ENCODE data around the gene PHF21A.

Gene PHF21A

DNA sequence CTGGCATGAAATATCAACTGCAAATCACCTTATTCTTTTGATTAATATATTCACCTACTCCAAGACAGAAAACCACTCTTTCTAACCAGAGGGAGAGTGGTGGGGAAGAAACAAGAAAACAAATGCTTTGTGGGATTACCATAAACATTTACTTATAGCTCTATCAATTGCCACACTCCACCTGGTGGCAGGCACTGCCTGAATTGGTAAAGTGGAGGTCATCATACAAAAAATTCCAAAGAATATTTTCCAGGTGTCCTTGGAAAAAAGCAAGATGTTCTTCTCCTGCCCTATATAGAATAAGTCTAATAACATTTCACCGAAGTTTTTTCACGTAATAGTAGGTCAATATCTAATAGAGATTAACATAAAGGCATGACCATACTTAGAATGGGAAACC is 45.3 kb downstream of the PHF21A start:
- no peak overlapping the region for H2AFZ ChIP-seq (ENCODE audit: low read depth, low read length, severe bottlenecking)
- no peaks in the 10 kb centered on the region for H3K79me2 ChIP-seq (ENCODE audit: insufficient read depth, low read length)
- no peaks in the 10 kb centered on the region for H3K9me3 ChIP-seq (ENCODE audit: insufficient read depth, low read length)
- TF ChIP-seq, protein P1, sequence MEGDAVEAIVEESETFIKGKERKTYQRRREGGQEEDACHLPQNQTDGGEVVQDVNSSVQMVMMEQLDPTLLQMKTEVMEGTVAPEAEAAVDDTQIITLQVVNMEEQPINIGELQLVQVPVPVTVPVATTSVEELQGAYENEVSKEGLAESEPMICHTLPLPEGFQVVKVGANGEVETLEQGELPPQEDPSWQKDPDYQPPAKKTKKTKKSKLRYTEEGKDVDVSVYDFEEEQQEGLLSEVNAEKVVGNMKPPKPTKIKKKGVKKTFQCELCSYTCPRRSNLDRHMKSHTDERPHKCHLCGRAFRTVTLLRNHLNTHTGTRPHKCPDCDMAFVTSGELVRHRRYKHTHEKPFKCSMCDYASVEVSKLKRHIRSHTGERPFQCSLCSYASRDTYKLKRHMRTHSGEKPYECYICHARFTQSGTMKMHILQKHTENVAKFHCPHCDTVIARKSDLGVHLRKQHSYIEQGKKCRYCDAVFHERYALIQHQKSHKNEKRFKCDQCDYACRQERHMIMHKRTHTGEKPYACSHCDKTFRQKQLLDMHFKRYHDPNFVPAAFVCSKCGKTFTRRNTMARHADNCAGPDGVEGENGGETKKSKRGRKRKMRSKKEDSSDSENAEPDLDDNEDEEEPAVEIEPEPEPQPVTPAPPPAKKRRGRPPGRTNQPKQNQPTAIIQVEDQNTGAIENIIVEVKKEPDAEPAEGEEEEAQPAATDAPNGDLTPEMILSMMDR (IDR thresholded peaks at IDR 0.05; ENCODE audit: insufficient read depth, low read length, poor library complexity, severe bottlenecking) = no peak
- no peak overlapping the region for H3K9ac ChIP-seq (ENCODE audit: low read length)
- H3K9me2 ChIP-seq (replicated peaks; ENCODE audit: insufficient read depth, low read length) = no peaks in the 10 kb centered on the region
- H3K27ac ChIP-seq (ENCODE audit: low read depth, low read length) = no peak overlapping the region
- peaks cover 6% of the 10 kb centered on the region; the same call in 1 of the 2 replicates for H3K36me3 ChIP-seq (ENCODE audit: low read length)
- no peaks in the 10 kb centered on the region for H3K27me3 ChIP-seq (ENCODE audit: low read length)
- H4K20me1 ChIP-seq (ENCODE audit: low read depth, low read length) = no peaks in the 10 kb centered on the region
- H3K4me3 ChIP-seq (ENCODE audit: insufficient read depth, low read length, poor library complexity, severe bottlenecking) = no peak overlapping the region
- H3F3A ChIP-seq (ENCODE audit: insufficient read depth) = no peaks in the 10 kb centered on the region
- no peak overlapping the region for H3K4me2 ChIP-seq (ENCODE audit: low read depth, low read length, poor library complexity, severe bottlenecking)

DNA sequence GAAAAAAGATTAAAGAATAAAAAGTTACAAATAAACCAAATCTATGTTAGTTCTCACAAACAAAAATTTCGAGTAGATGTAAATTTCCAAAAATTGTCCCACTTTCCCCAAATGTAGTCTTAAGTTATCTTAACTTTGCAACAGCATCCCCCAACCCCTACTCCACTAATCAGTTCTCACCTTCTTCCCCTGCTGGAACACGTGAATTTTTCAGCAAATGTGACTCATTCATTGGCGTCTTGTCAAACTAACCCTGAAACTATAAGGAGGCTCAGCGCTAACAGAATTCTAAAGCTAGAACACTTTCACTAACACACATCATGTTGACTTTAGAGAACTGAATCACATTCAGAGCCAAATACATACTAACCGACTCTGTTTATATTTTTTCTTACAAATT is 46.1 kb downstream of the PHF21A start:
- Histone ChIP-seq H3K36me3 (ENCODE audit: low read length) (peaks cover 6% of the 10 kb centered on the region; the same call in 1 of the 2 replicates), H3K9me2 (replicated peaks; ENCODE audit: insufficient read depth, low read length) (no peaks in the 10 kb centered on the region), H3K4me3 (ENCODE audit: insufficient read depth, low read length, poor library complexity, severe bottlenecking) (no peak overlapping the region), H4K20me1 (ENCODE audit: low read depth, low read length) (no peaks in the 10 kb centered on the region), H3K9ac (ENCODE audit: low read length) (no peak overlapping the region), H3K27me3 (ENCODE audit: low read length) (no peaks in the 10 kb centered on the region), H3K9me3 (ENCODE audit: insufficient read depth, low read length) (no peaks in the 10 kb centered on the region), H3K4me2 (ENCODE audit: low read depth, low read length, poor library complexity, severe bottlenecking) (no peak overlapping the region), H3K27ac (ENCODE audit: low read depth, low read length) (no peak overlapping the region), H3F3A (ENCODE audit: insufficient read depth) (no peaks in the 10 kb centered on the region), H2AFZ (ENCODE audit: low read depth, low read length, severe bottlenecking) (no peak overlapping the region), H3K79me2 (ENCODE audit: insufficient read depth, low read length) (no peaks in the 10 kb centered on the region)
- TF ChIP-seq, protein P1 (IDR thresholded peaks at IDR 0.05; ENCODE audit: insufficient read depth, low read length, poor library complexity, severe bottlenecking) = no peak
- no peak for TF ChIP-seq EZH2phosphoT487 (conservative IDR thresholded peaks at IDR 0.05; ENCODE audit: low read length)

DNA sequence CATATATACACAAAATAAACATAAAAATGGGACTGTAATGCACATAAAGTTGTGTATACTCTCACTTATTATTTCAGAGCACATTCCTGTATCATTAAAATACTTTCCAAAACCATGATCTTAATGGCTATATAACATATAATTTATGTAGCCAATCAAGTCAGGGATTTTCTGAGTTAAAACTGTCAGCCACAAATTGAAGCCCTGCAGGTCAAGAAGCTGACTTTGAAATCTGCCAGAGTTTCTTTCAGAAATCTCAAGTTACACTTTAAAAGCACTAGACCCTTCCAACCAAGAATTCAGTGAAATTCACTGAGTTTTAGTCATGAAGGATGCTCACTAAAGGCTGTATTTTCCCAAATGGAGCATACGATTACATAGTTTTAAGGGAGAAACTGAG is 47.6 kb downstream of the PHF21A start:
- no peak overlapping the region for H3K27ac ChIP-seq (ENCODE audit: low read depth, low read length)
- no peaks in the 10 kb centered on the region for H3K9me3 ChIP-seq (ENCODE audit: insufficient read depth, low read length)
- H4K20me1 ChIP-seq (ENCODE audit: low read depth, low read length) = no peaks in the 10 kb centered on the region
- no peaks in the 10 kb centered on the region for H3K27me3 ChIP-seq (ENCODE audit: low read length)
- no peak overlapping the region for H3K4me3 ChIP-seq (ENCODE audit: insufficient read depth, low read length, poor library complexity, severe bottlenecking)
- H3K36me3 ChIP-seq (ENCODE audit: low read length) = peaks cover 6% of the 10 kb centered on the region; the same call in 1 of the 2 replicates
- no peaks in the 10 kb centered on the region for H3F3A ChIP-seq (ENCODE audit: insufficient read depth)
- H3K79me2 ChIP-seq (ENCODE audit: insufficient read depth, low read length) = no peaks in the 10 kb centered on the region
- H3K9me2 ChIP-seq (replicated peaks; ENCODE audit: insufficient read depth, low read length) = no peaks in the 10 kb centered on the region
- no peak overlapping the region for H2AFZ ChIP-seq (ENCODE audit: low read depth, low read length, severe bottlenecking)
- H3K9ac ChIP-seq (ENCODE audit: low read length) = no peak overlapping the region
- no peak overlapping the region for H3K4me2 ChIP-seq (ENCODE audit: low read depth, low read length, poor library complexity, severe bottlenecking)
- TF ChIP-seq, protein P1 (IDR thresholded peaks at IDR 0.05; ENCODE audit: insufficient read depth, low read length, poor library complexity, severe bottlenecking) = no peak
- no peak for TF ChIP-seq EZH2phosphoT487 (conservative IDR thresholded peaks at IDR 0.05; ENCODE audit: low read length)
